ENCODE measurements around the gene USP10. TPM values are rescaled to one million over a fixed set of nuclear protein-coding genes. Genes with fewer than 3 reads are reported as not detected.

The USP10 gene
- total RNA-seq, 1 experiment from 2014 or later = 203 TPM

DNA sequence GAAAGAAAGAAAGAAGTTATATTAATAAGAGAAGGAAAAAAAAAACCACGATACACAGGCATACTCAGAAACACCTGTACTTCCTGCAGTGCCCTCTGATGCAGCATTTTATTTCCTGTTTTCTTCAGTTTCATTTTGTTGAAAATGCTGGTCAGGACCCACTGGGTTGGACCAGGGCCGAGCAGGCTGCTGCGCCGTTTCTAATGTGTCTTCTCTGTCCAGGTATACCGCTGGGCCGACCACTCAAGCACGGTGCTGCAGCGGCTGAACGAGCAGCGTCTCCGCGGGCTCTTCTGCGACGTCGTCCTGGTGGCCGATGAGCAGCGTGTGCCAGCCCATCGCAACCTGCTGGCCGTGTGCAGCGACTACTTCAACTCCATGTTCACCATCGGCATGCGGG lies 43.2 kb upstream of the USP10 start:
- H3K27me3 ChIP-seq (ENCODE audit: insufficient read depth, low read length) = no peaks in the 10 kb centered on the region
- no peak overlapping the region for H3K4me3 Mint-ChIP-seq
- no CpG with 5 or more reads among the region's 22 CpGs for WGBS (ENCODE audit: extremely low coverage, insufficient read length, low lambda C conversion rate)
- no peaks in the 10 kb centered on the region for H3K4me1 ChIP-seq (ENCODE audit: insufficient read depth, low read length)
- no peak overlapping the region for H3K27ac Mint-ChIP-seq
- H2BK120ac ChIP-seq (ENCODE audit: low read depth, low read length, poor library complexity, severe bottlenecking) = no peak overlapping the region
- no peak overlapping the region for H3K9ac ChIP-seq (ENCODE audit: extremely low read depth, insufficient read length, low read length)
- H2BK12ac ChIP-seq (ENCODE audit: insufficient read length, low read depth, low read length) = no peak overlapping the region
- H3K9me3 ChIP-seq (ENCODE audit: control insufficient read depth, low read depth, low read length) = no peaks in the 10 kb centered on the region
- H3T11ph ChIP-seq (ENCODE audit: low read length) = no peak overlapping the region
- no peak overlapping the region for H2AFZ ChIP-seq (ENCODE audit: low read length)
- H3K27me3 Mint-ChIP-seq (ENCODE audit: low read depth) = no peaks in the 10 kb centered on the region
- no peak overlapping the region for H2BK15ac ChIP-seq (ENCODE audit: low read depth, low read length)
- no peak overlapping the region for H3K14ac ChIP-seq (ENCODE audit: insufficient read depth, low read length)
- H2BK5ac ChIP-seq (ENCODE audit: insufficient read length, low read length) = no peak overlapping the region
- no peak overlapping the region for H3K56ac ChIP-seq (ENCODE audit: insufficient read length, low read depth, low read length)
- no peaks in the 10 kb centered on the region for H3K79me2 ChIP-seq (ENCODE audit: insufficient read depth, low read length)
- peaks cover 17 to 57% (median 54%) of the 10 kb centered on the region in 3 experiments; a peak in 6 of 7 replicates for H3K36me3 Mint-ChIP-seq (ENCODE audit: insufficient read depth in 1 of 3, low read depth in 3 of 3)
- H3K18ac ChIP-seq (ENCODE audit: insufficient read length, low read depth, low read length) = no peak overlapping the region
- no peak overlapping the region for H4K8ac ChIP-seq (replicated peaks; ENCODE audit: insufficient read length, low read depth, low read length)
- TF ChIP-seq, protein P1, sequence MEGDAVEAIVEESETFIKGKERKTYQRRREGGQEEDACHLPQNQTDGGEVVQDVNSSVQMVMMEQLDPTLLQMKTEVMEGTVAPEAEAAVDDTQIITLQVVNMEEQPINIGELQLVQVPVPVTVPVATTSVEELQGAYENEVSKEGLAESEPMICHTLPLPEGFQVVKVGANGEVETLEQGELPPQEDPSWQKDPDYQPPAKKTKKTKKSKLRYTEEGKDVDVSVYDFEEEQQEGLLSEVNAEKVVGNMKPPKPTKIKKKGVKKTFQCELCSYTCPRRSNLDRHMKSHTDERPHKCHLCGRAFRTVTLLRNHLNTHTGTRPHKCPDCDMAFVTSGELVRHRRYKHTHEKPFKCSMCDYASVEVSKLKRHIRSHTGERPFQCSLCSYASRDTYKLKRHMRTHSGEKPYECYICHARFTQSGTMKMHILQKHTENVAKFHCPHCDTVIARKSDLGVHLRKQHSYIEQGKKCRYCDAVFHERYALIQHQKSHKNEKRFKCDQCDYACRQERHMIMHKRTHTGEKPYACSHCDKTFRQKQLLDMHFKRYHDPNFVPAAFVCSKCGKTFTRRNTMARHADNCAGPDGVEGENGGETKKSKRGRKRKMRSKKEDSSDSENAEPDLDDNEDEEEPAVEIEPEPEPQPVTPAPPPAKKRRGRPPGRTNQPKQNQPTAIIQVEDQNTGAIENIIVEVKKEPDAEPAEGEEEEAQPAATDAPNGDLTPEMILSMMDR (conservative IDR thresholded peaks at IDR 0.05) = no peak
- no peak overlapping the region for H2AK5ac ChIP-seq (ENCODE audit: insufficient read length, low read length)
- H3K23ac ChIP-seq (ENCODE audit: insufficient read length, low read depth, low read length) = no peak overlapping the region
- DNase-seq = no peak
- H3K4me2 ChIP-seq (ENCODE audit: insufficient read depth, insufficient read length, low read length) = no peak overlapping the region
- H4K20me1 ChIP-seq (ENCODE audit: control insufficient read depth, insufficient read depth, insufficient read length) = no peaks in the 10 kb centered on the region
- no peak overlapping the region for H3K4ac ChIP-seq (ENCODE audit: low read depth, low read length)
- no peaks in the 10 kb centered on the region for H3K23me2 ChIP-seq (ENCODE audit: insufficient read length, low read depth, low read length, poor library complexity, severe bottlenecking)
- no peak overlapping the region for H3K27ac ChIP-seq (ENCODE audit: insufficient read length, low read depth, low read length)
- H3K9me3 Mint-ChIP-seq = no peaks in the 10 kb centered on the region
- no peak overlapping the region for H2BK20ac ChIP-seq (ENCODE audit: low read depth, low read length, poor library complexity, severe bottlenecking)
- no peaks in the 10 kb centered on the region for H3K4me1 Mint-ChIP-seq
- no peaks in the 10 kb centered on the region for H3K79me1 ChIP-seq (ENCODE audit: insufficient read depth, low read depth, low read length, poor library complexity, severe bottlenecking)
- no peak overlapping the region for H4K91ac ChIP-seq (ENCODE audit: insufficient read length, low read depth, low read length)
- H4K5ac ChIP-seq (ENCODE audit: insufficient read length, low read depth, low read length) = no peak overlapping the region

Data from H9 (cell line).